Aorta (tissue), 5 donors: ENCODE measurements around the gene SLC39A13. TPM values are rescaled to one million over a fixed set of nuclear protein-coding genes. Genes with fewer than 3 reads are reported as not detected.
"Not testable (repeated sequence)": the region's sequence is repeated elsewhere in the genome, so short reads cannot be mapped to it uniquely, and the experiment has no call there.

Experiments used
- ATAC-seq: fragments of 200-7000 bp; cut with Tn5 transposase; one replicate; pipeline ENCODE4 v1.9.1; 2022; ENCODE audit warnings: moderate library complexity; ENCODE audit not compliant: low FRiP score
- DNase-seq, 2 donors: peaks; one replicate each; pipeline ENCODE4 v3.0.0-alpha.2; 2020
- H3K27ac ChIP-seq, 2 donors: one replicate each; pipeline ENCODE4 v1.5.1; 2013; ENCODE audit warnings: low read length in 2 of 2, mild to moderate bottlenecking in 2 of 2, moderate library complexity in 2 of 2, control low read depth in 1 of 2, inconsistent platforms in 1 of 2, low read depth in 1 of 2
- H3K27me3 ChIP-seq, 2 donors: one replicate each; pipeline ENCODE4 v1.6.1; 2013; ENCODE audit warnings: control low read depth in 1 of 2, low read length in 1 of 2, mild to moderate bottlenecking in 1 of 2, moderate library complexity in 1 of 2; ENCODE audit not compliant: insufficient read depth in 2 of 2, control insufficient read depth in 1 of 2
- H3K36me3 ChIP-seq, 2 donors: one replicate each; pipeline ENCODE4 v1.6.1; 2013; ENCODE audit warnings: control low read depth in 1 of 2, low read length in 1 of 2, mild to moderate bottlenecking in 1 of 2; ENCODE audit not compliant: insufficient read depth in 2 of 2, control insufficient read depth in 1 of 2
- H3K4me1 ChIP-seq, 2 donors: one replicate each; pipeline ENCODE4 v1.6.1; 2013; ENCODE audit warnings: low read length in 2 of 2, control low read depth in 1 of 2, mild to moderate bottlenecking in 1 of 2, moderate library complexity in 1 of 2; ENCODE audit not compliant: insufficient read depth in 2 of 2, control insufficient read depth in 1 of 2
- H3K4me3 ChIP-seq, 2 donors: one replicate each; pipeline ENCODE4 v1.5.1; 2013; ENCODE audit warnings: low read length in 2 of 2, control low read depth in 1 of 2, mild to moderate bottlenecking in 1 of 2
- H3K9me3 ChIP-seq: one replicate; pipeline ENCODE4 v1.6.1; 2013; ENCODE audit warnings: mild to moderate bottlenecking, low read length; ENCODE audit not compliant: control insufficient read depth
- WGBS, 2 donors: extraction: QIAGEN DNeasy Blood & Tissue Kit; methylation state at CpG; one replicate each; pipeline ENCODE4 v1.1.7; 2013; 5-methylcytosine and 5-hydroxymethylcytosine counted together
- intact Hi-C, 2 donors: fragments of 100-400 bp; cut with DNase I; formaldehyde crosslinking; loops; one replicate each; pipeline versions ENCODE4 v1.14.2 to v1.15.0; 2022
- polyA plus RNA-seq, 2 donors: library from polyadenylated mRNA; stranded (reverse); fragments of 200-250 nt; gene quantifications; one replicate each; pipeline ENCODE4 v1.2.3, GENCODE V29; 2013
- total RNA-seq, 2 donors: library from RNA; stranded (reverse); fragmentation: NEBNext Ultra II Directional; extraction: Animal tissue kit (Norgen Biotek cat#: 25700); gene quantifications; one replicate each; pipeline ENCODE4 v1.2.1, GENCODE V29; 2021
- donor health status: healthy with polysubstance abuse.
- donor health status: Bipolar disorder and iron deficiency.
- donor health status: DM: no; HTN: no; CAD: no.
- donor health status: DM: no; HTN: no; CAD: no.
- donor health status: DM: yes; HTN: yes; CAD: no.

Gene SLC39A13
- total and polyA plus RNA-seq, 4 donors: 34.7 to 118 (median 82.0) TPM

DNA sequence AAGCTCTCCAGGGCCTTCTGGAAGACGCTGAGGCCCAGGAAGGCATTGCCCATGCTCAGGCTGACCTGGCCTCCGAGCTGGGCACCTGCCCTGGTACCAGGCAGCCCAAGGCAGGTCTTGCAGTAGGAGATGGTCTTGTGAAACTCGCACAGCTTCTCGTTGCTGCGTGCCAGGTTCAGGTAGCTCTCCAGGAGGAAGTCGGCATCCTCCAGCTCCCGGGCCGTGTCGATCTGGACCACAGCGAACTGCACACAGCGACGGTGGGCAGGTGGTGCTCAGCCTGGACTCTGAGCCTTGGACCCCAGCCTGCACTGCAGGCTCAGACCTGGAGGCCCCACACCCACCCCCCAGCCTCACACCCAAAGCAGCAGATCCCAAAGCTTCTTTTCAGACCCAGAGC lies 39.5 kb downstream of the SLC39A13 start:
- intact Hi-C loops: no loop called here
- DNase-seq: no peak
- Histone ChIP-seq H3K27me3 (no peaks in the 10 kb centered on the region), H3K4me3 (no peak overlapping the region), H3K27ac (no peak overlapping the region), H3K4me1 (no peaks in the 10 kb centered on the region), H3K36me3 (no peaks in the 10 kb centered on the region), H3K9me3 (no peaks in the 10 kb centered on the region)
- WGBS, 2 donors: 91 to 96% methylated on average over 12 of the region's 12 CpGs
- ATAC-seq: no peak

DNA sequence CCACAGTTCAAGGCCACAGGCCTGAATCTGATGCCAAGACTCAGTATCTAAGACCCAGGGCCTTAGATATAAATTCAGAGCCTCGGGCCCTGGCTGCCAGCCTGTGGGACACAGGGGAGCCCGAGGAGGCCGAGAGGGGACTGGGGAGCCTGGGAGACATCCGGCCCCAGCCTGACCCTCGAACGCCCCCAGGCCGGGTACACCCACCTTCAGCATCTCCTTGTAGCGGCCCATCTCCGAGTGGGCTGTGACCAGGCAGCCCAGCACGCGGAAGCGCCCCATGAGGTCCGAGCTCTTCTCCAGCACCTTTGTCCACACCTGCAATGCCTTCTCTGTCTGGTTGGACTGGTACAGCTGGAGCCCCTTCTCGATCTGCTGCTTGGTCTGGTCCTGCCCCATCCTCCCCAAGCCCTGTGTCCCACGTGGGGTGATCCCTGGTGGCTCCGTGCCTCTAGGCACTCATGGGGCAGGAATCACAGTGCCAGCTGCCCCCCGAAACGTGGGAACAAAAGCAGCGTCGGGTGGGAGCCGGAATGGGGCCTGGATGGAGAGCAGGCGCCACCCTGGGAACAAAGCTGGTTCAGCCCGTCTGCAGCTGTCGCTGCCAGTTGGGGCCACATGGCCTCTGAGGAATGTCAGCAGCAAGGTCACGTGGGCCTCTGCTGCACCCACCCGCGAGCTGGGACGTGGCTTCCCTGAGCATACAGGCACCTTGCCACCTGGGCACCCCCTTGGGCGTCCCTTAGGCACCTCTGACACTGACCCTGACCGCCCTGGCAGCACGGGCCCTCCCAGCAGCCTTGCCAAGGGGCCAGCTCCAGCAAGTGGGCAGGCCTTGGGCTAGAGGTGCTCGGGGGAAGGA lies 40.4 kb downstream of the SLC39A13 start, which contains the start of gene RAPSN:
Gene RAPSN, minus strand, starts transcription at position 571 of the 862 bp plus-strand sequence. Its CDS starts 172 bp downstream, at position 399.
- DNase-seq: no peak
- peak; percentile 21 for ATAC-seq
- H3K27ac ChIP-seq: no peak within 1 kb of the TSS
- H3K4me3 ChIP-seq: no peak within 1 kb of the TSS
- H3K36me3 ChIP-seq: no peaks in the 10 kb centered on the region
- H3K9me3 ChIP-seq: no peaks in the 10 kb centered on the region
- 67 to 73% methylated on average over 32 of the region's 32 CpGs for WGBS, 2 donors
- intact Hi-C loops: no loop called here
- H3K27me3 ChIP-seq: no peaks in the 10 kb centered on the region
- H3K4me1 ChIP-seq: no peaks in the 10 kb centered on the region

DNA sequence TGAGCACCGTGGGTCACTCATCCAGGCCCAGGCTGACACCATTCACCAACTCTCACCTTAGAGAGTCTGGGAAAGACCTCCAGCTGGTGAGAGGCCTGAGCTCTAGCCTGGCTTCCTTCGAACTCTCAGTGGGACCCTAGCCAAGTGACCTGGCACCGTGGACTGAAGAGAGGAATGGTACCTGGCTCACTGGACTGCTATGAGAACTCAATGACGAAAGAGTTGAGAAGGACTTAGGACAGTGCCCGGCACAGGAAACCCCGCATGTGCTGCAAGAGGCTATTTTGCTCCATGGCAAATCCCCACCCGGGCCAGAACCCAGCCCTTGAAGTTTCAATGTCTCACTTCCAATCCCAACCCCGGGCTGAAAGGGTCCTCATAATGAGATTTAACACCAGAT lies 41.2 kb downstream of the SLC39A13 start:
- Histone ChIP-seq H3K27me3 (no peaks in the 10 kb centered on the region), H3K36me3 (no peaks in the 10 kb centered on the region), H3K27ac (no peak overlapping the region), H3K4me1 (no peaks in the 10 kb centered on the region), H3K4me3 (no peak overlapping the region), H3K9me3 (no peaks in the 10 kb centered on the region)
- intact Hi-C loops: no loop called here
- no peak for ATAC-seq
- 77 to 78% methylated on average over 8 of the region's 8 CpGs for WGBS, 2 donors
- DNase-seq: no peak

DNA sequence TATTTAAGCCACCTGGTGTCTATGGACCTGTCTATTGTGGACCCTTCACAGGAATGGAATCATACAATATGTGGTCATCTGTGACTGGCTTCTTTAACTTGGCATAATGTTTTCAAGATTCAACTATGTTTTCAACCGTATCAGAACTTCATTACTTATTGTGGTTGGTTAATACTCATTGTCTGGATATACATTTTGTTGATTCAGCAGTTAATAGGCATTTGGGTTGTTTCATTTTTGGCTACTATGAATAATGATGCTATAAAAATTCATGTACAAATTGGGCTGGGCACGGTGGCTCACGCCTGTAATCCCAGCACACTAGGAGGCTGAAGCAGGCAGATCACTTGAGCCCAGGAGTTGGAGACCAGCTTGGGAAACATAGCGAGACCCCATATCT lies 43.0 kb downstream of the SLC39A13 start:
- Histone ChIP-seq H3K4me1 (no peaks in the 10 kb centered on the region), H3K27me3 (no peaks in the 10 kb centered on the region), H3K36me3 (no peaks in the 10 kb centered on the region), H3K27ac (no peak overlapping the region), H3K4me3 (no peak overlapping the region), H3K9me3 (no peaks in the 10 kb centered on the region)
- ATAC-seq (no peak), DNase-seq (no peak)
- 82 to 86% methylated on average over 4 of the region's 4 CpGs for WGBS, 2 donors
- intact Hi-C loops: no loop called here

DNA sequence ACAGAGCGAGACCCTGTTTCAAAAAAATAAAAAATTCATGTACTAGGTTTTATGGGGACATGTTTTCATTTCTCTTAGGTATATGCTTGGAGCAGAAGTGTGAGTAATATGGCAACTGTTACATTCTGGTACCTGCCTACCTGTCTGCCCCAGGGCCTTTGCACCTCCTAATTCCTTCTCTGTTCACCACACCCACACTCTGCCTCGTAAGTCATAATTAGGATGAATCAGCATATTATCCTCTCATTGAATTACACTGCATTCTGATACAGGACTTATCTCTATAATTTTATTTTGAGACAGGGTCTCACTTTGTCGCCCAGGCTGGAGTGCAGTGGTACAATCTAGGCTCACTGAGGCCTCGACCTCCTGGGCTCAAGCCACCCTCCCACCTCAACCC lies 43.6 kb downstream of the SLC39A13 start:
- Histone ChIP-seq H3K4me1 (no peaks in the 10 kb centered on the region), H3K27ac (no peak overlapping the region), H3K4me3 (no peak overlapping the region), H3K9me3 (no peaks in the 10 kb centered on the region), H3K27me3 (no peaks in the 10 kb centered on the region), H3K36me3 (no peaks in the 10 kb centered on the region)
- intact Hi-C loops: no loop called here
- DNase-seq (no peak), ATAC-seq (no peak)
- 94 to 96% methylated on average over 4 of the region's 4 CpGs for WGBS, 2 donors

DNA sequence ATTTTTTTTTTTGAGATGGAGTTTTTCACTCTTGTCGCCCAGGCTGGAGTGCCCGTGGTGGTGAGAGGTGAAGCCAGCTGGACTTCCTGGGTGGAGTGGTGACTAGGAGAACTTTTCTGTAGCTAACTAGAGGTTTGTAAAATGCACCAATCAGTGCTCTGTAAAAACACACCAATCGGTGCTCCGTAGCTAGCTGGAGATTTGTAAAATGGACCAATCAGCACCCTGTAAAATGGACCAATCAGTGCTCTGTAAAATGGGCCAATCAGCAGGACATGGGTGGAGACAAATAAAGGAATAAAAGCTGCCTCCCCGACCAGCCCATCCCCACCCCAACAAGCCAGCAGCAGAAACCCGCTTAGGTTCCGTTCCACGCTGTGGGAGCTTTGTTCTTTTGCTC lies 45.0 kb downstream of the SLC39A13 start:
- H3K9me3 ChIP-seq: no peaks in the 10 kb centered on the region
- WGBS, 2 donors: 90 to 93% methylated on average over 8 of the region's 8 CpGs
- H3K27ac ChIP-seq: no peak overlapping the region
- H3K4me3 ChIP-seq: no peak overlapping the region
- no peak for ATAC-seq
- H3K36me3 ChIP-seq: no peaks in the 10 kb centered on the region
- no peak for DNase-seq
- intact Hi-C loops: loop anchor here in 1 of 2 donors (1.0 kb wide), 1 partner anchor 79 kb away; no protein-coding TSS in a partner anchor
- H3K4me1 ChIP-seq: no peaks in the 10 kb centered on the region
- no peaks in the 10 kb centered on the region for H3K27me3 ChIP-seq

DNA sequence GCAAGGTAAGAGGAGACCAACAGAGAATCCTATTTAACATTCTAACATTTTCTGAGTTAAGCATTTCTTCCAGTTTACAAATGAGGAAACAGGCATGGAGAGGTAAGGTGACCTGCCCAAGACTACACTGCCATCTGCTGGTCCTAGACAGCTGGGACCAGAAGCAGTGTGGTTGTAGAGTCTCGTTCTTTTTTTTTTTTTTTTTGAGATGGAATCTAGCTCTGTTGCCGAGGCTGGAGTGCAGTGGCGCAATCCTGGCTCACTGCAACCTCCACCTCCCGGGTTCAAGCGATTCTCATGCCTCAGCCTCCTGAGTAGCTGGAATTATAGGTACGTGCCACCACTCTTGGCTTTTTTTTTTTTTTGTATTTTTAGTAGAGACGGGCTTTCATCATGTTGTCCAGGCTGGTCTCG lies 45.9 kb downstream of the SLC39A13 start:
- not testable (repeated sequence) for H3K4me1 ChIP-seq, H3K9me3 ChIP-seq, H3K27ac ChIP-seq, H3K27me3 ChIP-seq, H3K36me3 ChIP-seq, H3K4me3 ChIP-seq
- peak; percentile 82 to 85 for DNase-seq
- 4 to 10% methylated on average over 8 of the region's 8 CpGs for WGBS, 2 donors
- peak; percentile 93 for ATAC-seq
- intact Hi-C loops: loop anchor here in 1 of 2 donors (1.0 kb wide), 1 partner anchor 80 kb away; no protein-coding TSS in a partner anchor

DNA sequence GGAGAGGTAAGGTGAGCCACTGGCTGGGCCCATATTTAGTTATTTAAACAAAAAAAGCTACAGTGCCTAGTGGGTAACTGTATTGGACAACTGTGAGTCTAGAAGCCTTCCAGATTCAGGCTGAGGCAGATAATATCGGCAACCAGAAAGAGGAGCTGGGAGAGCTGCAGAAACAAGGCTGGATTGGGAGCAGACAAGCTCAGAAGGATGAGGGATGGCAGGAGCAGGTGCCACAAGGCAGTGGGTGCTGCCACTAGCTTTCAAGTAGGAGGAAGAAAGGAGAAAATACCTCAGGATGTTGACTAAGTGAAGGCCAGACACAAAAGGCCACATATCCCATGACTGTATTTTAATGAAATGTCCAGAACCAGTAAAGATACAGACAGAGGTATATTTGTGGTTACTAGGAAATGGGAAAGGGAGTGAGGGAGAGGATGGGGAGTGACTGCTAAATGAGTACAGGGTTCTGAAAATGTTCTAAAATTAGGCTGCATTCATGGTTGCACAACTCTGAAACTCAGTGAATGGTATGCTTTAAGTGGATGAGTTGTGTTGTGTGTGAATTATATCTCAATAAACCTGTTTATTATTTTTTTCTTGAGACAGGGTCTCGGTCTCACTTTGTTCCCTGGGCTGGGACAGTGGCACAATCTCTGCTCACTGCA lies 52.3 kb downstream of the SLC39A13 start:
- ATAC-seq: no peak
- intact Hi-C loops: no loop called here

More for the DNA sequence above, 52.3 kb downstream of the SLC39A13 start:
- Histone ChIP-seq H3K4me3 (no peak overlapping the region), H3K36me3 (no peaks in the 10 kb centered on the region), H3K27me3 (no peaks in the 10 kb centered on the region), H3K9me3 (no peaks in the 10 kb centered on the region), H3K4me1 (no peaks in the 10 kb centered on the region), H3K27ac (no peak overlapping the region)
- no peak for DNase-seq
- WGBS, 2 donors: 95 to 97% methylated on average over 2 of the region's 2 CpGs
